Measurements from ENCODE around the gene FOXB2. TPM values are rescaled to one million over a fixed set of nuclear protein-coding genes. Genes with fewer than 3 reads are reported as not detected.
A peak's percentile ranks its signal among the peaks of the same experiment; 100 is the strongest.
"Not testable (repeated sequence)": the region's sequence is repeated elsewhere in the genome, so short reads cannot be mapped to it uniquely, and the experiment has no call there.

The FOXB2 gene
- total RNA-seq = not detected in 2 replicates
- polyA plus RNA-seq (2012) = not detected

DNA sequence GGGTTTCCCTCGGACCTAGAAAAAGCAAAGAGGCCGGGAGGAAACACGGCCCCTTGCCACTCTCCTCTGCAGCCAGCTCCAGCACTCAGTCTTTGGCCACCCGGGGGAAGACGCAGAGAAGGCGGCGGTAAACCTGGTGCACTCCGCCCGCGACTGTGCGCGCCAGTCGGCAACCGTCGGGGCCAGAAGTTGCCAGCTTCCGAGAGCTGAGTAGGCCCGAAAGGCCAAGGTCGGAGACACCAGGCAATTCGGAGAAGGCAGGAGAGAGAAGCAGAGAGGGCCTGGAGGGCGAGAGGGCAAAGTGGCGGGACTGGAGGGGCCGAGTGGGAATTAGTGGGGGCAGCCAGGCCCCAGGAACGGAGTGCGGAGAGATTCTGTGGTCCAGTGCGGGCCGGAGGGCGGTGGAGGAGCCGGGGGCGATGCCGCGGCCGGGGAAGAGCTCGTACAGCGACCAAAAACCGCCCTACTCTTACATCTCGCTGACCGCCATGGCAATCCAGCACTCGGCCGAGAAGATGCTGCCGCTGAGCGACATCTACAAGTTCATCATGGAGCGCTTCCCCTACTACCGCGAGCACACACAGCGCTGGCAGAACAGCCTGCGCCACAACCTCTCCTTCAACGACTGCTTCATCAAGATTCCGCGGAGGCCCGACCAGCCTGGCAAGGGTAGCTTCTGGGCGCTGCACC lies at the start of gene FOXB2:
FOXB2 (plus strand) TSS at position 420 of the 690 bp plus-strand sequence; CDS start at position 420, 0 bp downstream.
- no peak for DNase-seq (ENCODE audit: low read depth)

DNA sequence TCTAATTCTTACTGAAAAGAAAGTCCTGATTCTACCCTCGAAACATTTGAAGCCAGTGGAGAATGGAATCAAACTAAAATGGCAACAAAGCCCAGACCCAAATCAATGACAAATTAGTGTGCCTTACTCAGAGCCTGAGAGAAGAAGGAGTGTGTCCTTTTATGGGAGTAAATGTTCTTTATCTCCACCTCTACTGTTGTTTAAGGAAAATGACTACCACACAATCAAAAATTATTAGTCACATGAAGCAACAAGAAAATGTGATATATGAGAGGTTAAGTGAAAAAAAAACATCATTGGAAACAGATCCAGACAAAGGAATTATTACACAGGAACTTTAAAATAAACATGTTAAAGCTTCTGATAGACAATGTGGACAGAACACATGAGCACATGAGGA lies 49.7 kb upstream of the FOXB2 start:
- no peak for DNase-seq (ENCODE audit: low read depth)

DNA sequence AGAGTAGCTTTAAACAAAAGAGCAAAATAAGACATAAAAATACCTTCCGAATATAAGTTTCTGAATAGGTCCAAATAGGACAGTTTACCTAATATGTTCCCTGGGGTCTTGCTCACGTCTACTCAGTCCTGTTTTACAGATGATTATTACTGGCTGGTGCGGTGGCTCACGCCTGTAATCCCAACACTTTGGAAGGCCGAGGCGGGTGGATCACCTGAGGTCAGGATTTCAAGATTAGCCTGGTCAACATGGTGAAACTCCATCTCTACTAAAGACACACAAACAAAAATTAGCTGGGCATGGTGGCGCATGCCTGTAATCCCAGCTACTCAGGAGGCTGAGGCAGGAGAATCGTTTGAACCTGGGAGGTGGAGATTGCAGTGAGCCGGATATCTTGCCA lies 40.6 kb upstream of the FOXB2 start:
- DNase-seq (ENCODE audit: low read depth) = not testable (repeated sequence)

DNA sequence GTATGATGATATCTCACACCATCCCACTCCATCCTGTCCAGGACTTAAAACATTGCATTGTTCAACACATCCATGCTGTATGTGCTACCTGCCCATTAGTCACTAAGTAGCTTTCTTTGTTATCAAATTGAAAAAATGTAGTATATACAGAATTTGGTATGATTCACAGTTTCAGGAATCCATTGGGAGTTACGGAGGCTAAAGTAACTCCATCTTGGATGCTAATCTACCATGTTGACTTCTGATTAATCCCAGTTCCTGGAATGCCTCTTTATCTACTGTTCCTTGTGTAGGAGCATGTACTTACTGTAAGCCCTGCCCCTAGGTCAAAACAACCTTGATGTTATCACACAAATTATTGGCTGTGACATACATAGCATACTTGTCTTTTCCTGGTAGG lies 38.9 kb upstream of the FOXB2 start:
- DNase-seq (ENCODE audit: low read depth) = no peak

DNA sequence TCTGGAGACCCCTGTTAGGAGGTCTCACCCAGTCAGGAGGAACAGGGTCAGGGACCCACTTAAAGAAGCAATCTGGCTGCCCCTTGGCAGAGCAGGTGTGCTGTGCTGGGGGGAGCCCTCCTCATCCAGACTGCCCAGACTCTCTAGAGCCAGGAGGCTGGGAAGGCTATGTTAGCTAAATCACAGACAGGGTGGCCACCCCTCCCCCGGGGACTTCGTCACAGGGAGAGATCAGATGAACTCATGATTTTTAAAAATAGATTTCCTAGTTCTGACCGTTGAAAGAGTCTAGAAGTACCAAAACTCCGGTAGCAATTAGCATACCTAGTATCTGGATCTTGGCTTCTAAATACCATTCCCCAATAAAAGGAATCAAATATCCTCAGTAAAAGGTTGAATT lies 35.0 kb upstream of the FOXB2 start:
- DNase-seq (ENCODE audit: low read depth) = peak; percentile 17

DNA sequence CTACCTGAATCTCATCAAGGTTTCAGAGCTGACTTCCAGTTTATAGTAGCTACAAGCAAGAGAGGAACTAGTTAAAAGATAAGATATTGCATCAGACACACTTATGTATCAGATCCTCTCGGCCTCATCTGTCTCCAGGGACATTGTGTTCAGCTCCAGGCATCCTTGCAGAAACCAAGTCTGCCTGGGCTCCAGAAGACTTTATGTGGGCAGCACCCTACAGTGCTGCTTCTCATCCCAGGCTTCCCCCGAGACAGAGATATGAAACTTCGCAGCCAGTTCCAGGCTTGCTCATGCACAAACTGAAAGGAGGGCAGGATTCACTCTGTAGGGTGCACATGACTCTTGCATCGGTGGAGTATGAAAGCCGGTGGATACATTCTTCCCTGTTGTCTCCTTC lies 33.9 kb upstream of the FOXB2 start:
- no peak for DNase-seq (ENCODE audit: low read depth)

DNA sequence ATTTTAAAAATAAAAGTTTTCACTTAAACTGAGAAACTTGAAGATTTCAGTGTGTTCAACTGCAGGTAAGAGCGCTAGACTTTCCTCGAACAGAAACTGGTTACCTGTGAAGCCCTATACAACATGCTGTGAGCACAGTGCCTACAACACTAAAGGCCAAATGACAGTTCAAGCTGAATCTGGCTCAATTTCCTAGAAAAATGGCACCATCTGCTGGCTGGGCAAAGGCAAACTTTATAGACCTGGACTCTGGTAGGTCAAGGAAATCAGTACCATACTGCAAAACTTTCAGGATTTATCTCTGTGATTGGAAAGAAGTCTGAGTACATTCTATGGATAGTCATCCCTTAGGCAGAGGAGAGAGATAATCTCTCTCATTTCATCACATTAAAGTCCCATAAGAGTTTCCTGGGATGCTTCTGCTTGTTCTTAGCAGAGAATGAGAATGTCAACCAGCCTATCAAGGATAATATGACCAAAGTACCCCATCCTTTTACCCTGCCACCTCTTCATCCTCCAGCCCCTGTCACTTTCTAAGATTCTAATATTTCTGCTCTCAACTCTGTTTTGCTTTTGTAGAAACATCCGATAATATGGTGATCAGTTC lies 31.8 kb upstream of the FOXB2 start:
- DNase-seq (ENCODE audit: low read depth) = peak; percentile 73

DNA sequence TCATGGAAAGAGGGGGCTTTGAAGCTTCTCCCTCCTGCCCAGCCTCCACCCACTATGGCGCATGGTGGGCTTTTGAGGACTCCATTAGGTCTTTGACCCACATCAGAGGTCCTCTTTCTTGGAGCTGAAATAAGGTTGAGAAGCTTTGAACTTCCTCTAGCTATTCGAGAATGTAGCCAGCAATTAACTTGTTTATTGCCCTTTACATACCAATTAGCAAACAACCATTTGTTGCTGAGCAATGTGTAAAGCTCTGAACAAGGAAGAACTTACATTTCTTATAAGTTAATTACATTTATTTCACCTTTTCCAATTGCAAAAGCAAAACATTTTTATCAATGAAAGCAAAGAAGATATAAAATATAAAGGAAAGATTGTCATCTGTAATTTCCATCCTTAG lies 30.5 kb upstream of the FOXB2 start:
- no peak for DNase-seq (ENCODE audit: low read depth)

DNA sequence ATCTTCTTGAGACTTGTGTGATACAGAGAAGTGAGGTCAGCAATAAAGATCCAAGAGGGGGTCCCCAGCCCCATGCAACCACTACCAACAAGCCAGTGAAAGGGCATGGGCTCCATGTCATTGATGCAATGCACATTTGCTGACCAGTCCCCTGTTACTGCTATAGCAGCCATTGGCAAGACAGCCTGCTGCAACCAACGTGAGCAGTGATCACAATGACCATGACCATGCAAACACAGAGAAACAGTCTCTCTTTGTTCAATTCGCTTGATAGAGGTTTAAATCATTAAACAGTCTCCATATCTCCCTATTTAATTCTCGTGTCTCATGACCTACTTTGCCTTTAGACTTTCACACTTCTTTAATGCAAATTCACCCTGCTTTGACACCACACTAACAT lies 30.0 kb upstream of the FOXB2 start:
- DNase-seq (ENCODE audit: low read depth) = no peak

DNA sequence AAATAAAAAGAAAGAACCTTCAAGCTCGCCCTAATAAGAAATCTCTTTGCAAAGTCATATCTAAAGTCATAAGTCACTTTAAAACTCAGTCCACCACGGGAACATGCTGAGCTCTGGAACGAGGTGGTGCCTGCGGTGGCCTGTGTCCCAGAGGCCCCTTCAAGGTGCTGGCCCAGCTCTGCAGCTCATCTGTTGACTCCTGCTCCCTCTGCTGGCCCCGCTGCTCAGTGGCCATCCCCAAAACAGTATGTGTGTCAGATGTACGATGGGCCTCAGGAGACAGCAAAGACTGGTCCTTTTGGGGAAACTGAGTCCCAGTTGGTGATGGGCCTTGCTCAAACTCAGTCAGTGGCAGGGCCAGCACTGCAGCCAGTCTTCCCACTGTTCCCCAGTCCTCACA lies 22.8 kb upstream of the FOXB2 start:
- peak; percentile 53 for DNase-seq (ENCODE audit: low read depth)

DNA sequence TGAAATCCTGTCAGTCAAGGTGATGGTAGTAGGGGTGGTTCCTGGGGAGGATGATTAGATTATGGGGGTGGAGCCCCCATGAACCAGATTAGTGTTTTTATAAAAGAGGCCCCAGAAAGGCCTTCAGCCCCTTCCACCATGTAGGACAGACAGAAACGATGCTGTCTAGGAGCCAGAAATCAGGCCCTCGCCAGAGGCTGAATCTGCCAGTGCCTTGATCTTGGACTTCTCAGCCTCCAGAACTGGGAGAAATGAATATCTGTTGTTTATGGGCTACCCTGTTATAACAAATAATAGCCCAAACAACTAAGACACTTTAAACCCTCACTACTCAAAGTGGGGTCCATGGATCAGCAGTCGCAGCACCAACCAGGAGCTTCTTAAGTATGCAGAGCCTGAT lies 20.2 kb upstream of the FOXB2 start:
- no peak for DNase-seq (ENCODE audit: low read depth)

DNA sequence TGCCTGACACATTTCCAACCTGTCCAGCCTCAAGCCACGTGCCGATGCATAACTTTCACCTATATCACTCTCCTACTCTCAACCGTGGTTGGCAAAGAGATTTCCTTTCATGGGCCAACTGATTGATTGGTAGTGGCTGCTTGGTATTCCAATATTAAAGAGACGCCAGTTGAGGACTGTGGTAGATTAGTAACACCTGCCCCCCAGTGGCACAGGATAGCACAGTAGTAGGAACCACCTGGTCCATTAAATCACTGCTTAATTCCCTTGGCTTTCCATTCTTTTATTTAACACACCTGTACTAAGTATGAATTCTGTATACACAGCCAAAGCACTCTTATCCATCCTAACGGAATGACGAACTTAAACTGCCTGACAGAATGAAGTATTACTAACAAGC lies 19.1 kb upstream of the FOXB2 start:
- DNase-seq (ENCODE audit: low read depth) = no peak

DNA sequence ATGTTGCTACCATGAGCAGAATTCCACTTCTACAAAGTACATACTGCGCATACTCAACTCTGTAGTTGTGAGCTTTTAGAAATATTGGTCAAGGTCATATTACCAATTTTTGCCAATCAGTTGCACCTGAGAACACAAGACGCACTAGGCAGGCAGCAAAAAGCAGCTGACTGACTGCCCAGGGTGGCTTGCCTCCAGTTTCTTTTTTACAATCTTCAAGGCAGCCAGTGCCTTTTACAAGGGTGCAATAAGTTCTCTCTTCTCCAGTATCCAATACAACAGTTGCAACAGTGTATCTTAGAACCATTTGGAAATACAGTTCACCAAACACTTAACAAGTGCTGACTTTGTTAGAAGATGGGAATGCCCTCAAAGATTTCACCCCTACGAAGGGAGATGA lies 16.1 kb upstream of the FOXB2 start:
- DNase-seq (ENCODE audit: low read depth) = no peak

DNA sequence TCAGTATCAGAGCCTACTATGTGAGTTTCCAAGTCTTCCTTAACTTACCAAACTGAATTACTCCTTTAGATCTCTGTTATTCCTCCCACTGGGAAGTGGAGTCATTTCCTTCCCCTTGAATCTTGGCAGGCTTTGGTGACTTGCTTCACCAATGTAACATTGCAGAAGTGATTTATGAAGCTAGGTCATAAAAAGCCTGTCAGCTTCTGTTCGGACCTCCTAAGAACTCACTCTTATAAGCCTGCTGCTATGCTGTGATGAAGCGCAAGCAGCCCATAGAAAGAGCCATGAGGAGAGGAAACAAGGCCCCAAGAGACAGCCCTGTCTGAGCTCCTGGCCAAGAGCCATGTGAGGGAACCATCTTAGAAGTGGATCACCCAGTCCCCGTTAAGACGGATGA lies 14.2 kb upstream of the FOXB2 start:
- DNase-seq (ENCODE audit: low read depth) = no peak

DNA sequence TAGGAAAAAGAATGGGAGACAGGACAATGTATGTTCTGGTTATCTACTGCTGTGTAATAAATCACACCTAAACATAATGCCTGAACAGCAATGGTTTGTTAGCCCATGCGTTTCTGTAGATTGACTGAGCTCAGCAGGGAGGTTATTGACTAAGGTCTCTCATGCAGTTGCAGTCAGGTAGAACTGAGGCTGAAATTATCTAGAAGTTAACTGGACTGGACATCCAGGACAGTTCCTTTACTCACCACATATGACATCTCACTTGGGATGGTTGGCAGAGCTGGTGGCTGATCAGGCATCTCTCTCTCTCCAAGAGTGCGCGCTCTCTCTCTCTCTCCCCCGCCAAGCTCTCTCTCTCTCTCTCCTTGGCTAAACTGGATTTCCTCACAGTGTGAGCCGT lies 8.9 kb upstream of the FOXB2 start:
- DNase-seq (ENCODE audit: low read depth) = no peak

DNA sequence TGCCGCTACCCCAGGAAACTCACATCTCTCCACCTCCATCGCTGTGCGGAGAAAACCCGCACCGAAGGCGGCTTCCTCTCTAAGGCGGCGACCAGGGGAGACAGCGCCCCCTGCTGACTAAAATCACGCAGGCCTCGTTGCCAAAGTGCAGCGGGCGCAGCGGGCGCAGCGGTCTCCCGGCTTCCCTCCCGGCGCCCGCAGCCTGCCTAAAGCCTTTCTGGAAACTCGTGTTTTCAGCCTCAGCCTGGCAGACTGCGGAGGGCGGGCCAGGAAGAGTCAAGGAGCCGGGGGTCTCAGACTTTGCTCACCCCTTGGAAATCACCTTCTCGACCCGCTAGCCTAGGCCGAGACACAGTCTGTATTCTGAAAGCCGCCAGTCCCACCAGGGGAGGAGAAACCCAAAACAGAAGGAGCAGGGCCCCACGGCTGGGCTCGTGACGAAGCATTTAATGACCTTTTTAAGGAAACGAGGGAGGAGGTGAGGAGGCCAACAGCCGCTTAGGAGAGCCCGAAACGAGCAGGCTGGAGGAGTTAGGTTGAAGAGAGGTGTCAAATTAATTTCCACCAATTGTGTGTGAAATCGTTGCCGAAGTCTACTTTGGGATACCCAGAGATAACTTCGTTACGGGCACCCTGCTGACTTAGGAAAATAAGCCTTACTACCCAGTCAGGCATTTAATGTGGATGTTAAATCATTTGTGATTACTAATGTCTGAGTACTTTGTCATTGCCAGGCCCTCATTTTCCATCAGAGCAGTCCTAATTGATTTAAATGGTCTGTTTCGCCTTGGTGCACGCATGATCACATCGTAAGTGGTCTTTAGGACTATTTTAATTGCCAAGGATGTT lies 7.3 kb upstream of the FOXB2 start:
- DNase-seq (ENCODE audit: low read depth) = peak; percentile 20

DNA sequence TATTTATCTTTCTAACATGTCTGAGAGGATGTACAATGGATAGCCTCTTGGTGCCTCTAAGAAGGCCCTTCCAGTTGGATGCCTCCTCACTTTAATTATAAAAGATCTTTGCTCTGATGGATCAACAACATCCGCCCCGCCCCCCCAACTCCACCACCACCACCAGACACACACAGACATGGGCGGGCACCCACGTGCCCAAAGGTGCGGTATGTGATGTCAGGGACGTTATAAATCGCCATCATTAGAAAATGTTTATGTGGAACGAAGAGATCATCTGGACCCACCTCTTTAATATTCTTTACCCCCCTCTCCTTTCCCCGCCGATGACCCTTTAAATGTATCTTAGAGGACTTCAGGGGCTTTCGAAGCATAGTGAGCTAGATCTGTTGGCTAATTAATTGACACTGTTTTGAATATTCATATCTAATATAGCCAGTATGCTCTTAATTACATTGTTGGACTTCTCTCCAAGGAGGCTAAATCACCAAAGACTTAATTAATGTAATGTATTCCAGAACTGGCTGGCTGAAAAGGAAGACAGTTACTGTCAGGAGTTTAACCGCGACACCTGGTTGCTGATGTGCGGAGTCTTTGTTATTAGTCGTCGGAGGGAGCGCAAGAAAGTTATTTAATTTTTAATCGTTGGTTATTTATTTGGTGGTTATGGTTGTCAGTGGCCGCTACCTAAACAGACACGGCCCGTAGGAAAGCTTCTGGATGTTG lies 6.1 kb upstream of the FOXB2 start:
- DNase-seq (ENCODE audit: low read depth) = no peak

DNA sequence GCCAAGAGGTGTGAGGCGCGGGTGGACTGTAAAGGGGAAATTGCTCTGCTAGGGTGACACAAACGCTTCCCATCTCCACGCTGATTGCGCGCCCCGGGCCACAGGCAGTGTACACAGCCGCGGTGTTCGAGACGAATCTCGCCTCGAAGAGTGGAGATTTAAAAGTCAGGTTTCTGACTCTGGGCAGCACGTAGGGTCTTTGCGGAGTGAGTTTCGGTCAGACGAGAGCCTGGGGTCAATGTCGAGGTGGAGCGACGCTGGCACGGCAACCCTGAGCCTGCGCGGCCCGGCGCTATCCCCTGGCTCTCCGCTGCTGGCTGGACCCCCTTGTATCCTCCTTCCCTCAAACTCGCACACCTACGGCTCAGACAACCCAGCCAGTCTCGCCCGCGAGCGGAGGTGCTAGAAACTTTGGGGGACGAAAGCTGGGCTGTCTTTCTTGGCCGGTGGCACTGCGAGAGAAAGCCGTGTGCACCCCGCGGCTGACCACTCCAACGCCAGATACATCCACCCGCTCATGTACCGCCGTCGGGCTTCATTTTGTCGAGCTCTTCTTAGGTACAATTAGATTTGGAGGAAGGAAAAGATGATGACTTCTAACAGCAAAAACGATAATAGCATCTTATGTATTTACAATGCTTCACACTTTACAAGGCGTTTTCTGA lies 5.4 kb upstream of the FOXB2 start:
- DNase-seq (ENCODE audit: low read depth) = no peak

DNA sequence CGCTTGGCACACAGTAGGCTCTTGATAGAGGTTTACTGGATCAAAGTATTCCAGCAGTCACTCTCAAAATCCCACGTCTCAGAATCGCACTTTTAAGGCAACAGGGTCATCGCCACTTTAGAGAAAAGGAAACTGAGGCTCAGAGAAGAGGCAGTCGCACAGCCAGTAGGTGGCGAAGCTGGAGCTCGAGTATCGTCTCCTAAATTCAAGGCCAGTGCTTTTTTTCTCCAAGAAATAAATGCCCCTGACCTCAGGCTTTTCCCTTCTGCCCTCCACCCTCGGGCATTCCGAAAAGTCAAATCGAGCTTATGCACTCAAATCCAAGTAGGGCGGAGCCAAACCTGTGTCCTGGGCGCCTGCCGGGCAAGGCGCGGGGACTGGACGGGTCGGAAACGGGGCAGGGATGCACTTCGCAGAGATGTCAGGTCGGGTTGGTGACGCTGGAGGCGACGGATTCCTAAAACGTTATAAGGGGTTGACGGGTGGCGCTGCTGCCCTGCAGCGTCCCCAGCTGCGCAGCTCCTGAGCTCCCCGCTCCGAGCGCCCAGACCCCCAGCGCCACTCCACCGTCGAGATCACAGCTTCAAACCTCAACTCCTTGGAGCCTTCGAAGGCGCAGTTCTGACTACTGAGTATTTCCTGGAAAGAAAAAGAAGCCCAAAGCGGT lies 4.7 kb upstream of the FOXB2 start:
- DNase-seq (ENCODE audit: low read depth) = no peak

DNA sequence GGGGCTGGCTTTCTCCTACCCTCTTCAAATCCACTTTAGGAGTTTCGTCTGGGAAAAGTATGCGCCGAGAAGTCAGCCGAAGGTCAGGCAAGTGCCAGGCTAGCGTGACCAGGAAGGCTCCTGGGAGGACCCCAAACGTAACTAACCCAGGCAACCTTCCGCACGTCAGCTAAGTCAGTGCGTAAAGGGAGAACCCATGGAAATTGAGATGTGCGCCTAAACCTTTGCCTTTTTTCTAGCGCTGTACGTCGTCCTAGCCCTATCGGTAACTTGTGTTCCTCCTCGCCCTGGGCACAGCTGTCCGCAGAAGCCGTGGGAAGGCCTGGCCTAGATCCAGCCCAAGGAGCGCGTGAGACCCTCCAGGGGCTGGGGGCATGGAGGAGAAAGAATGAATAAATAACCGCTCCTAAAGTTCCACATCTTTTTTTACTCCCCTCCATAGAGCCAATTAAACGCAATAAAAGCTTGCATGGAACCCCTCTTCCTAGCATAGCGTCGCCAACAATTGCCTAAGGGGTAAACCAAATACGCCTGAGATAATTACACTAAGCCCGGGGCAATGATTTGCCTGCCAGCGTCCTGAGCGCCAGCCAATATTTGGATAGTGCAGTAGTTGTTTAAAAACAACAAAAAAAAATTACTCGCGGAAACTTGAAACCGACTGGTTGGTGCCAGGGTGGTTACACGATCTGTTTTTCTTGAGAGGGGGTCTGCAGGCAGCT lies 4.0 kb upstream of the FOXB2 start:
- no peak for DNase-seq (ENCODE audit: low read depth)
